Stimulated activated CD8-positive, alpha-beta memory T cell treated with anti-CD3 and anti-CD28 coated beads, Interleukin-15, amount 100 ng/mL, for 1 hour (primary cell): ENCODE results near the gene SOX2.
"Not testable (repeated sequence)": the region's sequence is repeated elsewhere in the genome, so short reads cannot be mapped to it uniquely, and the experiment has no call there.

Source experiments
- DNase-seq: peaks from one replicate; pipeline ENCODE4 v3.0.0-alpha.2; 2020; ENCODE audit warnings: low read depth

SOX2 gene

DNA sequence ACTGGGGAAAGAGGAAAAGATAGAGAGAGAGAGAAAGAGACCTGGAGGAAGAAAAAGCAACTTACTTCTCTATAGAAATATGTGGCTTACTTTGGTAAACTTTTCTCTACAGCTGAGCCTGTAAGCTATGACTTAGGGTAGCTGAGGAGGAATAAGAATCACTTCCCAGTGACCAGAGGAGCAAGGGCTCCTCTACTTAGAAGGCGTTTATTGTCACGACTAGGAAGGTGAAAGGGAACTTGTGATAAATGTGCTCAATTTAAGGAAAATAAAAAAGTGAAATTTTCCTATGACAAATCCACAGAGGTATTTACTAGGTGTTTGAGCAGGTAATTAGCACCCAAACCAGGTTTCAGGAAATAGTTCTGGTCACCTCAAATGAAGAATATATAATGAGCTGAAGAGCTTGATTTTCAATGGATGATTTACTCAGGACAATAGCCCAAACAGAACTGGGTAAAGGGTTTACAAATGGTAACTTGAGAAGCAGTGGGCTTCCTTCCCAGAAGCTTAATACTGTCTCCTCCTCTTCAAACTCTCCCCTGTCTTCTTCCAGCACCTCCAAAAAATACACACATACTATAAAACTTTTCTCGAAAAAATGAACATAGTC is 46.1 kb downstream of the SOX2 start:
- no peak for DNase-seq

- DNase-seq = no peak
Observed at GRCh38 chr3:181761906-181762305, 50.2 kb downstream of the SOX2 start.

DNA sequence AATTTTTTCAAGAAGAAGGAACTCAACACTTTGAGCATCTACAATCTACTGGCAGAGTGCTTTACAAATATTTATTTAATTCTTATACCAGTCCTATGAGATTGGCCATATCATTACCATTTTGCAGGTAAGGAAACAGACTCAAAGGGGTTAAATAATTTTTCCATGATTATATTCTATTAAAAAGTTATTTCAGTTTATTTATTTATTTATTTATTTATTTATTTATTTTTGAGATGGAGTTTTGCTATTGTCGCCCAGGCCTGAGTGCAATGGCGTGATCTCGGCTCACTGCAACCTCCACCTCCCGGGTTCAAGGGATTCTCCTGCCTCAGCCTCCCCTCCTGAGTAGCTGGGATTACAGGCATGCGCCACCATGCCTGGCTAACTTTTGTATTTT is 52.3 kb downstream of the SOX2 start:
- not testable (repeated sequence) for DNase-seq
